ENCODE measurements around the gene TMEM135. TPM values are rescaled to one million over a fixed set of nuclear protein-coding genes. Genes with fewer than 3 reads are reported as not detected.

Gene TMEM135
- total and polyA plus RNA-seq, 2 donors from 2014 or later, result 12.0 to 24.6 TPM

DNA sequence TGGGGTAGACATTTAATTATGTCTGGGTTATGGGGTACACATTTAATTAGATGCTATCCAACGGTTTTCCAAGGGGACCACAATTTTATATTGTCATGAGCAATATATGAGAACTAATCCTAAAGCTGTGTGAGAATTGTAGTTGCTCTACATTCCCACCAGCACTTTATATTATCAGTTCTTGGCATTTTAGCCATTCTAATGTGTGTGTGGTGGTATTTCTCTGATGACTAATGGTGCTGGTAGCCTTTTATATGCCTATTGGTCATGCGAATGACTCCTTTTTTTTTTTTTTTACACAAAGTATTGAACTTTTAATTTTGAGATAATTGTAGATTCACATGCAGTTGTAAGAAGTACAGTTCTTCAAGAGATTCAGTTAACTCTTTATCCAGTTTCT is 26.2 kb downstream of the TMEM135 start:
- Histone ChIP-seq H3K4me1 (ENCODE audit: control insufficient read depth in 2 of 3, insufficient read depth in 2 of 3, low read depth in 1 of 3, low read length in 3 of 3) (no peaks in the 10 kb centered on the region), H3K27ac (ENCODE audit: low read depth in 2 of 2, low read length in 2 of 2) (no peak overlapping the region), H3K27me3 (ENCODE audit: control insufficient read depth, insufficient read depth, low read length) (no peaks in the 10 kb centered on the region), H3K4me3 (ENCODE audit: low read length in 3 of 3) (no peak overlapping the region), H3K9ac (ENCODE audit: low read length in 3 of 3) (no peak overlapping the region), H3K36me3 (ENCODE audit: control insufficient read depth in 2 of 3, insufficient read depth in 3 of 3, low read length in 3 of 3) (no peaks in the 10 kb centered on the region), H3K9me3 (ENCODE audit: control insufficient read depth in 2 of 3, insufficient read depth in 1 of 3, low read length in 3 of 3) (no peaks in the 10 kb centered on the region)
- TF ChIP-seq, protein P1, sequence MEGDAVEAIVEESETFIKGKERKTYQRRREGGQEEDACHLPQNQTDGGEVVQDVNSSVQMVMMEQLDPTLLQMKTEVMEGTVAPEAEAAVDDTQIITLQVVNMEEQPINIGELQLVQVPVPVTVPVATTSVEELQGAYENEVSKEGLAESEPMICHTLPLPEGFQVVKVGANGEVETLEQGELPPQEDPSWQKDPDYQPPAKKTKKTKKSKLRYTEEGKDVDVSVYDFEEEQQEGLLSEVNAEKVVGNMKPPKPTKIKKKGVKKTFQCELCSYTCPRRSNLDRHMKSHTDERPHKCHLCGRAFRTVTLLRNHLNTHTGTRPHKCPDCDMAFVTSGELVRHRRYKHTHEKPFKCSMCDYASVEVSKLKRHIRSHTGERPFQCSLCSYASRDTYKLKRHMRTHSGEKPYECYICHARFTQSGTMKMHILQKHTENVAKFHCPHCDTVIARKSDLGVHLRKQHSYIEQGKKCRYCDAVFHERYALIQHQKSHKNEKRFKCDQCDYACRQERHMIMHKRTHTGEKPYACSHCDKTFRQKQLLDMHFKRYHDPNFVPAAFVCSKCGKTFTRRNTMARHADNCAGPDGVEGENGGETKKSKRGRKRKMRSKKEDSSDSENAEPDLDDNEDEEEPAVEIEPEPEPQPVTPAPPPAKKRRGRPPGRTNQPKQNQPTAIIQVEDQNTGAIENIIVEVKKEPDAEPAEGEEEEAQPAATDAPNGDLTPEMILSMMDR (IDR thresholded peaks at IDR 0.05; ENCODE audit: borderline replicate concordance, extremely low read depth, insufficient read depth), result no peak
- intact Hi-C loops (cut with DNase I), result no loop called here
- FAIRE-seq (no peak), DNase-seq (no peak)

DNA sequence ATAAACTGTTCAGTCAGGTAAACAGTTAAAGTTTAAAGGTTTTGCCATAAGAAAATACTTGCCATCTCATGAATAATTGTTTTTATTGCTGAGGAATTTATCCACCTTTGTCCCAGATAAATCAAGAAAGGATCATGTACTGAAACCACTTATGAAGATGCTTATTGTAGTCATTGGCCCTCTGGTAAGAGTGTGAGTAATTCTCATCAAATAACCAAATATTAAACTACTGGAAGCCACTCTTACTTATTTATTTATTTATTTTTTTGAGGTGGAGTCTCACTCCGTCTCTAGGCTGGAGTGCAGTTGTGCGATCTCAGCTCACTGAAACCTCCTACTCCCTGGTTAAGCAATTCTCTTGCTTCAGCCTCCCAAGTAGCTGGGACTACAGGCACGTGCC is 35.1 kb downstream of the TMEM135 start:
- FAIRE-seq, result no peak
- no peaks in the 10 kb centered on the region for H3K27me3 ChIP-seq (ENCODE audit: control insufficient read depth, insufficient read depth, low read length)

GRCh38 chr11:87076260-87076783 is 38.6 kb downstream of the TMEM135 start:
- Histone ChIP-seq H3K4me1 (ENCODE audit: control insufficient read depth in 2 of 3, insufficient read depth in 2 of 3, low read depth in 1 of 3, low read length in 3 of 3) (no peaks in the 10 kb centered on the region), H3K27me3 (ENCODE audit: control insufficient read depth, insufficient read depth, low read length) (no peaks in the 10 kb centered on the region), H3K9me3 (ENCODE audit: control insufficient read depth in 2 of 3, insufficient read depth in 1 of 3, low read length in 3 of 3) (no peaks in the 10 kb centered on the region), H3K27ac (ENCODE audit: low read depth in 2 of 2, low read length in 2 of 2) (no peak overlapping the region), H3K4me3 (ENCODE audit: low read length in 3 of 3) (no peak overlapping the region), H3K36me3 (ENCODE audit: control insufficient read depth in 2 of 3, insufficient read depth in 3 of 3, low read length in 3 of 3) (peaks cover 2 to 10% (median 5%) of the 10 kb centered on the region in 3 donors), H3K9ac (ENCODE audit: low read length in 3 of 3) (no peak overlapping the region)
- intact Hi-C loops (cut with DNase I), result no loop called here
- FAIRE-seq (no peak), DNase-seq (no peak)
- TF ChIP-seq, protein P1 (IDR thresholded peaks at IDR 0.05; ENCODE audit: borderline replicate concordance, extremely low read depth, insufficient read depth), result no peak

More for the DNA sequence above, 35.1 kb downstream of the TMEM135 start:
- H3K4me1 ChIP-seq (ENCODE audit: control insufficient read depth in 2 of 3, insufficient read depth in 2 of 3, low read depth in 1 of 3, low read length in 3 of 3), result no peaks in the 10 kb centered on the region
- peaks cover 2 to 10% (median 5%) of the 10 kb centered on the region in 3 donors for H3K36me3 ChIP-seq (ENCODE audit: control insufficient read depth in 2 of 3, insufficient read depth in 3 of 3, low read length in 3 of 3)
- TF ChIP-seq, protein P1 (IDR thresholded peaks at IDR 0.05; ENCODE audit: borderline replicate concordance, extremely low read depth, insufficient read depth), result no peak
- no peak overlapping the region for H3K9ac ChIP-seq (ENCODE audit: low read length in 3 of 3)
- no peaks in the 10 kb centered on the region for H3K9me3 ChIP-seq (ENCODE audit: control insufficient read depth in 2 of 3, insufficient read depth in 1 of 3, low read length in 3 of 3)
- intact Hi-C loops (cut with DNase I), result no loop called here
- DNase-seq, result no peak
- H3K27ac ChIP-seq (ENCODE audit: low read depth in 2 of 2, low read length in 2 of 2), result no peak overlapping the region
- no peak overlapping the region for H3K4me3 ChIP-seq (ENCODE audit: low read length in 3 of 3)

Data from kidney (tissue), 14 donors.